AG09319 (cell line): ENCODE results near the gene EGR4.
"Not testable (repeated sequence)": the region's sequence is repeated elsewhere in the genome, so short reads cannot be mapped to it uniquely, and the experiment has no call there.

Experiments used
- DNase-seq: peaks from one replicate; pipeline ENCODE4 v3.0.0-alpha.2; 2010; ENCODE audit warnings: low read depth; ENCODE audit errors: extremely low read depth
- TF ChIP-seq, protein P1 (sequence below): IDR thresholded peaks from 2 replicates; pipeline ENCODE4 v1.5.1; 2011; ENCODE audit warnings: low read depth, mild to moderate bottlenecking, inconsistent platforms, low read length, moderate library complexity

Gene EGR4

DNA sequence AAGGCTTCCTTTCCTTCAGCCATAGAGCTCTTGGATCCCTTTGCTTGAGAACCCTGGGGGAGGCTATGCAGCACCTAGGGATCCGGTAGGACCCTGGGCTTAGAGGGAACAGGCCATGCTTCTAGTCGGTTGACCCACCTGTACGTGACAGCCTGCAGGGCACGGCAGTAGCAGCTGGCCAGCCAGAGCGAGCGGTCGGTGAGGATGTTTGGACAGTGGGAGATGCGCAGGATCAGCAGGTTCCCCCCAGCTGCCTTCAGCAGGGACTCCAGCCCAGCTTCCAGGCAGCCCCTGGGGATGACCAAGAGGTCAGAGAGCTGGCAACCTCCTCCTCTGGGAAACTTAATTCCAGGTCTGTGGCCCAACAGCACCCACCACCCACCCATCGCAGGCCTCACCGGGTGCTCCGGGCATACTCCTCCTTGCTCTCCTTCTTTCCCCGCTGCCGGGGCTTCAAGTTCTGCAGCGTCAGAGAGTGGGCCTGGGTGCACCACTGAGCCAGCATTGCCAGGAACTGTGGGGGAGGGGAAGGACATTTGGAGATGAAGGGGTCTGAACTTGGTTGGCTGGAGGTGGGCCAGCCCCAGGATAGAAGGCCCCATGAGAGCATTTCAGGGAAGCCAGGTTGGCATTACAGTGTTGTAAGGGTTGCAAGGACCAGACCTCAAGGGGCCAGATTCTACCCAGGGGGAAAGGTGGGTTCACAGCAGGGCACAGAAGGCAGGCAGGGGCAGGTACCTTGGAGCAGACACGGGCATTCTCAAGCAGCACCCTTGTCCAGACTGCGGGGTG, 29.6 kb downstream of the EGR4 start:
- TF ChIP-seq, protein P1, sequence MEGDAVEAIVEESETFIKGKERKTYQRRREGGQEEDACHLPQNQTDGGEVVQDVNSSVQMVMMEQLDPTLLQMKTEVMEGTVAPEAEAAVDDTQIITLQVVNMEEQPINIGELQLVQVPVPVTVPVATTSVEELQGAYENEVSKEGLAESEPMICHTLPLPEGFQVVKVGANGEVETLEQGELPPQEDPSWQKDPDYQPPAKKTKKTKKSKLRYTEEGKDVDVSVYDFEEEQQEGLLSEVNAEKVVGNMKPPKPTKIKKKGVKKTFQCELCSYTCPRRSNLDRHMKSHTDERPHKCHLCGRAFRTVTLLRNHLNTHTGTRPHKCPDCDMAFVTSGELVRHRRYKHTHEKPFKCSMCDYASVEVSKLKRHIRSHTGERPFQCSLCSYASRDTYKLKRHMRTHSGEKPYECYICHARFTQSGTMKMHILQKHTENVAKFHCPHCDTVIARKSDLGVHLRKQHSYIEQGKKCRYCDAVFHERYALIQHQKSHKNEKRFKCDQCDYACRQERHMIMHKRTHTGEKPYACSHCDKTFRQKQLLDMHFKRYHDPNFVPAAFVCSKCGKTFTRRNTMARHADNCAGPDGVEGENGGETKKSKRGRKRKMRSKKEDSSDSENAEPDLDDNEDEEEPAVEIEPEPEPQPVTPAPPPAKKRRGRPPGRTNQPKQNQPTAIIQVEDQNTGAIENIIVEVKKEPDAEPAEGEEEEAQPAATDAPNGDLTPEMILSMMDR: no peak
- DNase-seq: no peak

DNA sequence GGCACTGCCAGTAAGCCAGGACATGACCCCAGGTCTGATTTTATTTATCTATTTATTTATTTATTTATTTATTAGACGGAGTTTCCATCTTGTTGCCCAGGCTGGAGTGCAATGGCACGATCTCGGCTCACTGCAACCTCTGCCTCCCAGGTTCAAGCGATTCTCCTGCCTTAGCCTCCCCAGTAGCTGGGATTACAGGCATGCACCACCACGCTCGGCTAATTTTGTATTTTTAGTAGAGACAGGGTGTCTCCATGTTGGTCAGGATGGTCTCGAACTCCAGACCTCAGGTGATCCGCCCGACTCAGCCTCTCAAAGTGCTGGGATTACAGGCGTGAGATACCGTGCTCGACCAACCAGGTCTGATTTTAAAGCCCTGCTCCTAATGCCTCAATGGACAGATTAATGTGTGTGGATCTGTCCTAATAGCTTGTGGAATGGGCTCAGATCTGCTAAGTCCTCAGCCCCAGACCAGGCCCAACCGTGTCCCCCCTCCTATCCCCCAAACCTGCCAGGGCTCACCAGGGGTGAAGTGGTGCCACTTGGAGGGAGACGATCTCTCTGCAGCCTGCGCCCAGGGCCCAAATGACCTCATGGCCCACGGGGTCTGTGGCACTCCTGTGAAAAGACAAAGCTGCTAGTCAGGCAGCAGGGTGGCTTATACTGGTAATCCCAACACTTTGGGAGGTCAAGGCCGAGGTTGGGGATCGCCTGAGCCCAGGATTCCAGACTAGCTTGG, 30.5 kb downstream of the EGR4 start:
- not testable (repeated sequence) for DNase-seq

DNA sequence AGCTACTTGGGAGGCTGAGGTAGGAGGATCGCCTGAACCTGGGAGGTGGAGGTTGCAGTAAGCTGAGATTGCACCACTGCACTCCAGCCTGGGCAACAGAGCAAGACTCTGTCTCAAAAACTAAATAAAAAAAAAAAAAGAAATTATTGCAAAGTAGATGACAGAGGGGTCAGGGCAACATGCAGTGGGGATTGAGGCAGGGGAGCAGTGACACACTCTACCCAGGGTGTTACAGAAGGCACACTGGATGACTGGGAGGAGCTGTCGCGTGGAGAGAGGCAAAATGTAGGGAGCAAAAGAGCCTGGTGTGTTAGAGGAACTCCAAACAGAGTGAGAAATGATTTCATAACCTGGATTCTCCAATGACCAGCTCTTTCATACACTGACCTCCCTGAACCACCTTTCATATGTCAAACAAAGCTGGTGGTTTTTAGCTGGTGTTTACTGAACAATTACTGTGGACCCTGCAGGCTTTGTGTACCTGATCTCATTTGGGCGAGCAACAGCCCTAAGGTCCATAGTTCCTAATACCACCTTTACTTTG, 31.2 kb downstream of the EGR4 start:
- TF ChIP-seq, protein P1: no peak
- no peak for DNase-seq

DNA sequence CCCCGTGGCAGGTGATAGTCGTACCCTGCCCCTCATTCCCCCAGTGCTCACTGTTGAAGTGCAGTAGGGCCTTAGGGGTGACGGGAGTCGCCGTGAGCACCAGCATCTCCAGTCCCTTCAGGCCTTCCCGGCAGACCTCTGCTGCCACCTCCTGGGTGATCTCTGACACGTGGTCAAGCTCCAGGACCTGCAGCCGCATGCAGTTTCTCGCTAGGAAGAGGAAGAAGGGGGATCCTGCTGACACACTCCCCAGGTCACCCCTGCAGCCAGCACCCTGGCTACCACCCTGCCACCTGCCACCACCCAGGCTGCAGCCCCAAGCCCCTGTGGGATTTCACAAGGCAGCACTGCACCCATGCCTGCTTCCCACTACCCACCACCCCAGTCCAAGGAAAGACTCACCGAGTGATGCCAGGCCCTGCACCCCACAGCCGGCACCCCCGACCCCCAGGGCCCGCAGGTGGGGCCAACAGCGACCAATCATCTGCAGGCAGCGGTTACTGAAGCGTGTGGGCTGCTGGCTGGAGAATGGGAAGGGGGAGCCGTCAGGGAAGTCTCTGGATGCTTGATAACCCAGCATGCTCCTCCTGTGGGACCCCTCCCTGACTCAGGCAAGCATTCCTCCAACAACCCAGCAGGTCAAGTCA, 32.9 kb downstream of the EGR4 start:
- DNase-seq: no peak
- TF ChIP-seq, protein P1: peak; percentile 57

DNA sequence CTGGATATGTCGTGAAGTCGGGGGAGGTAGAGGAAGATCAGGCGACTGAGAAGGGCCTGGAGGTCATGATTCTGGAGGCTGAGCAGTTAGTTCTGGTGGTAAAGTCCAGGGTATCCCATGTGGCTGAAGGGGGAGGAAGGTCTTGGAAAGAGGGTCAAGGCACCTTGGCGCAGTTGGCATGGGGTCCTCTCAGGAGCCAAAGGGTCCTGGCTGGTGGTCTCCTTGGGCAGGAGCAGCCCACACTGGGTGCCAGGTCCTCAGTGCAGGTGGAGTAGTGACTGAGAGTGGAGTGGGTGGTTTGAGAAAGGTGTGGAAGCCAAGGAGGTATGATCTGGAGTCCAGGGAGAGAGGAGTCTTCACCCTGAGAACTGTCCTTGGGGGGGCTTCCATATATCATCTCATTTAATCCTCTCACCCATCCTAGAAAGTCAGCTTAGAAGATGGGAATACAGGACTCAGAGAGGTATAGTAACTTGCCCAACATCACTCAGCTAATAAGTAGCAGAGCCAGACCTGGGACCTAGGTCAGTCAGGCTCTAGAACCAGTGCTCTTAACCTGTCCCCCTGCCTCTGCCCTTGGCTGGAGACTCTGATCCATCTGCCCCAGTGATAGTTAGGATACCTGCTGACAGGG, 33.5 kb downstream of the EGR4 start:
- TF ChIP-seq, protein P1: no peak

DNA sequence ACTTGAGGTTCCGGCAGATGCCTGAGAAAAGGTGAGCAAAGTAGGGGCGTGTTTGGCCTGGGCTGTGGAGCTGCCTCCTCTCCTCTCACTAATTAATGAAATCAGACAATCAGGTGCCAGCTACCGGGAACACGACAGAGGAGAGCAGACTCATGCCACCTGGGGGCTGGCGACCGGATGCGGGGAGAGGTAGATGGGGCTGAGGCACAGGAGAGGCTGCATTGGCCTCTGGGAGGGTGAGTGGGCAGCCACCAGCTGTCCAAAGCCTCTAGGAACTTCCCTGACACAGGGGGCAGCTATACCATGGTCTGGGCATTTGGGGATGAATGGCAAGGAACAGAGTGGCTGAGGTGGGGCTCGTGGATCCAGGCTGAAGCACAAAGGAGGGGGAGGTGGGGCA, 34.1 kb downstream of the EGR4 start:
- no peak for DNase-seq
- TF ChIP-seq, protein P1: no peak

More for the DNA sequence above, 33.5 kb downstream of the EGR4 start:
- no peak for DNase-seq

DNA sequence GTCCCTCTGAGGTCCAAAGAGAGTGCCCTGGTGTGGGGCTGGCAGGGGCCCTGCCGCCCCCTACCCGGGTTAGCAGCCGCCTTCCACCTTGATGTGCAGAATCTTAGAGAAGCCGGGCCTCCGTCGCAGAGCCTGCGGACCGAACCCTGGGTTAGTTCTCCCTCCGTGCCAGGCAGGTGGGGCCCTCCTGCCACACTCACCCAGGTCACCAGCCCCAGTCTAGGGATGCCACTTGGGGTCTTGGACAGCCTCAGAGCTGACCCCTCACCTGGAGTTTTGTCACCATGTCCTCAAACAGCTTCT, 34.5 kb downstream of the EGR4 start:
- DNase-seq: no peak
- TF ChIP-seq, protein P1: no peak
